HCT116 (cell line): Measurements from ENCODE around the gene GID4. TPM values are rescaled to one million over a fixed set of nuclear protein-coding genes. Genes with fewer than 3 reads are reported as not detected.

Source experiments
- ATAC-seq: fragments of 200-7000 bp; cut with Tn5 transposase; 2 replicates; pipeline ENCODE4 v1.9.1; 2020; ENCODE audit warnings: mild to moderate bottlenecking, moderate library complexity
- BruUV-seq: library from RNA; stranded (reverse); fragments of 400-500 nt; replicated peaks from 2 replicates; lab custom pipeline; 2021; lab: Mats Ljungman, UMichigan
- CTCF ChIA-PET: fragments of 300-600 bp; sonication (Branson Sonifier 250); formaldehyde crosslinking; loops from one replicate; lab custom pipeline; 2021; ENCODE audit warnings: antibody characterized with exemption; lab: Charles Lee
- POLR2A ChIA-PET: fragments of 300-600, 350-600 bp; sonication (Branson Sonifier 250); formaldehyde crosslinking; loops from one replicate; lab custom pipeline; 2021; ENCODE audit warnings: antibody characterized with exemption; lab: Charles Lee
- RAD21 ChIA-PET, 2 experiments: fragments of 300-600 bp; sonication (Branson Sonifier 250); formaldehyde crosslinking; loops; one replicate each; lab custom pipeline; 2023; ENCODE audit warnings: low total read pairs in 2 of 2; ENCODE audit not compliant: uncharacterized antibody in 2 of 2, unreplicated experiment in 2 of 2, low non-redundant PET in 1 of 2; lab: Charles Lee
- DNase-seq: peaks from one replicate; pipeline ENCODE4 v3.0.0-alpha.2; 2010; ENCODE audit warnings: low read depth, low spot score
- H2AFZ ChIP-seq: fragments of 200-600 bp; shearing (Covaris generic), sonication (generic); 2 replicates; pipeline ENCODE4 v1.6.1; 2017; ENCODE audit warnings: low read depth, mixed run types, mixed read lengths, antibody characterized with exemption, low read length; ENCODE audit not compliant: poor library complexity, severe bottlenecking
- H3K27ac ChIP-seq: 2 replicates; pipeline ENCODE4 v1.5.1; 2012; ENCODE audit warnings: low read depth, low read length
- H3K27me3 ChIP-seq: fragments of 200-600 bp; sonication (generic); 2 replicates; pipeline ENCODE4 v1.6.1; 2016; ENCODE audit warnings: mixed run types, low read length, mixed read lengths; ENCODE audit not compliant: insufficient read depth
- H3K36me3 ChIP-seq, 2 experiments: fragments of 200-500 bp in 1 of 2; fragments of 200-600 bp in 1 of 2; sonication (Bioruptor generic) in 1 of 2; sonication (generic) in 1 of 2; 2 replicates each; pipeline versions ENCODE4 v1.5.1 to v1.6.1; 2014 to 2016; ENCODE audit warnings: low read length in 2 of 2, inconsistent platforms in 1 of 2, mixed read lengths in 1 of 2, mixed run types in 1 of 2; ENCODE audit not compliant: insufficient read depth in 2 of 2, control insufficient read depth in 1 of 2
- H3K4me1 ChIP-seq, 2 experiments: fragments of 200-600 bp in 1 of 2; sonication (generic) in 1 of 2; 2 replicates each; pipeline versions ENCODE4 v1.5.1 to v1.6.1; 2012 to 2017; ENCODE audit warnings: low read length in 2 of 2, inconsistent platforms in 1 of 2, mild to moderate bottlenecking in 1 of 2, mixed read lengths in 1 of 2, mixed run types in 1 of 2, moderate library complexity in 1 of 2; ENCODE audit not compliant: insufficient read depth in 2 of 2, control insufficient read depth in 1 of 2
- H3K4me2 ChIP-seq: fragments of 200-600 bp; sonication (generic); 2 replicates; pipeline ENCODE4 v1.6.1; 2017; ENCODE audit warnings: mixed run types, low read length, mixed read lengths
- H3K4me3 ChIP-seq, 2 experiments: fragments of 200-600 bp in 1 of 2; sonication (generic) in 1 of 2; replicated peaks in 1 of 2; 2 replicates each; pipeline ENCODE4 v1.5.1; 2011 to 2016; ENCODE audit warnings: low read length in 2 of 2, control low read depth in 1 of 2, low read depth in 1 of 2, mild to moderate bottlenecking in 1 of 2, mixed read lengths in 1 of 2, mixed run types in 1 of 2
- H3K79me2 ChIP-seq: fragments of 200-600 bp; sonication (generic); 2 replicates; pipeline ENCODE4 v1.6.1; 2017; ENCODE audit warnings: mild to moderate bottlenecking, mixed run types, low read length, moderate library complexity, mixed read lengths; ENCODE audit not compliant: insufficient read depth
- H3K9ac ChIP-seq: fragments of 200-600 bp; sonication (generic); 2 replicates; pipeline ENCODE4 v1.6.1; 2016; ENCODE audit warnings: low read length, mixed read lengths
- H3K9me2 ChIP-seq: fragments of 200-600 bp; sonication (generic), shearing (Covaris generic); 2 replicates; pipeline ENCODE4 v1.6.1; 2017; ENCODE audit warnings: mixed run types, mild to moderate bottlenecking, moderate library complexity; ENCODE audit not compliant: insufficient read depth
- H3K9me3 ChIP-seq, 2 experiments: fragments of 200-500 bp in 1 of 2; fragments of 200-600 bp in 1 of 2; sonication (Bioruptor generic) in 1 of 2; sonication (generic) in 1 of 2; 2 replicates each; pipeline ENCODE4 v1.6.1; 2014 to 2017; ENCODE audit warnings: low read length in 2 of 2, mixed read lengths in 2 of 2, inconsistent platforms in 1 of 2, low read depth in 1 of 2, mild to moderate bottlenecking in 1 of 2, mixed run types in 1 of 2, moderate library complexity in 1 of 2; ENCODE audit not compliant: control insufficient read depth in 1 of 2, insufficient read depth in 1 of 2
- H4K20me1 ChIP-seq: fragments of 200-600 bp; sonication (generic), shearing (Covaris generic); 2 replicates; pipeline ENCODE4 v1.6.1; 2017; ENCODE audit warnings: mixed run types, mild to moderate bottlenecking, moderate library complexity; ENCODE audit not compliant: insufficient read depth
- CBX3 ChIP-seq: IDR thresholded peaks from 2 replicates; pipeline ENCODE4 v1.6.1; 2012; ENCODE audit warnings: low read depth
- CEBPB ChIP-seq: IDR thresholded peaks from 2 replicates; pipeline ENCODE4 v1.6.1; 2012; ENCODE audit warnings: low read depth
- CTCF ChIP-seq, 3 experiments: fragments of 200-600 bp in 1 of 3; sonication (generic) in 1 of 3; IDR thresholded peaks in 2 of 3; conservative IDR thresholded peaks in 1 of 3; 2 replicates each; pipeline ENCODE4 v1.5.1; 2012 to 2017; ENCODE audit warnings: low read depth in 2 of 3, low read length in 2 of 3, antibody characterized with exemption in 1 of 3, borderline replicate concordance in 1 of 3, control low read depth in 1 of 3, mild to moderate bottlenecking in 1 of 3, mixed read lengths in 1 of 3, mixed run types in 1 of 3, moderate library complexity in 1 of 3; ENCODE audit not compliant: insufficient read depth in 1 of 3
- EGR1 ChIP-seq: IDR thresholded peaks from 2 replicates; pipeline ENCODE4 v1.6.1; 2012; ENCODE audit warnings: low read depth
- ELF1 ChIP-seq: IDR thresholded peaks from 2 replicates; pipeline ENCODE4 v1.6.1; 2012; ENCODE audit warnings: low read depth, borderline replicate concordance
- EZH2phosphoT487 ChIP-seq: fragments of 200-600 bp; IDR thresholded peaks from 2 replicates; pipeline ENCODE4 v1.6.1; 2018; ENCODE audit warnings: antibody characterized with exemption, borderline replicate concordance
- FOSL1 ChIP-seq: IDR thresholded peaks from 2 replicates; pipeline ENCODE4 v1.6.1; 2012; ENCODE audit warnings: low read depth
- JUND ChIP-seq: IDR thresholded peaks from 2 replicates; pipeline ENCODE4 v1.6.1; 2012
- MAX ChIP-seq: IDR thresholded peaks from 2 replicates; pipeline ENCODE4 v1.6.1; 2012
- POLR2A ChIP-seq: IDR thresholded peaks from 2 replicates; pipeline ENCODE4 v1.7.0; 2011; ENCODE audit warnings: borderline replicate concordance; ENCODE audit not compliant: insufficient read depth, insufficient read length; ENCODE audit errors: extremely low read depth
- POLR2AphosphoS5 ChIP-seq: IDR thresholded peaks from 2 replicates; pipeline ENCODE4 v1.6.1; 2011; ENCODE audit warnings: mild to moderate bottlenecking, low read depth, low read length, moderate library complexity
- SIN3A ChIP-seq: IDR thresholded peaks from 2 replicates; pipeline ENCODE4 v1.6.1; 2012; ENCODE audit warnings: low read depth
- SP1 ChIP-seq: IDR thresholded peaks from 2 replicates; pipeline ENCODE4 v1.6.1; 2012; ENCODE audit warnings: low read depth
- SRF ChIP-seq: IDR thresholded peaks from 2 replicates; pipeline ENCODE4 v1.6.1; 2012; ENCODE audit warnings: low read depth
- TCF7L2 ChIP-seq: IDR thresholded peaks from 2 replicates; pipeline ENCODE4 v1.7.0; 2011; ENCODE audit warnings: borderline replicate concordance, inconsistent platforms; ENCODE audit not compliant: insufficient read depth, insufficient read length; ENCODE audit errors: extremely low read depth
- YY1 ChIP-seq: IDR thresholded peaks from 2 replicates; pipeline ENCODE4 v1.6.1; 2011; ENCODE audit warnings: low read length, low read depth, moderate library complexity, mild to moderate bottlenecking; ENCODE audit not compliant: insufficient replicate concordance; ENCODE audit errors: extremely low read depth
- ZBTB33 ChIP-seq: IDR thresholded peaks from 2 replicates; pipeline ENCODE4 v1.6.1; 2011; ENCODE audit warnings: mild to moderate bottlenecking, low read length, moderate library complexity; ENCODE audit not compliant: insufficient replicate concordance; ENCODE audit errors: extremely low read depth
- ZFX ChIP-seq: fragments of 450-650 bp; IDR thresholded peaks from 2 replicates; pipeline ENCODE4 v1.6.1; 2017
- intact Hi-C: fragments of 100-400 bp; cut with micrococcal nuclease; formaldehyde crosslinking; loops from 2 replicates; pipeline ENCODE4 v1.10.0; 2022
- total RNA-seq: library from RNA; stranded (reverse); gene quantifications from one replicate; pipeline ENCODE4 v1.2.1, GENCODE V29; 2021; ENCODE audit not compliant: unreplicated experiment

Gene GID4
- total RNA-seq, 1 experiment from 2014 or later: 10.8 TPM

GRCh38 chr17:18087610-18088491, 48.6 kb downstream of the GID4 start, which contains the start of gene DRG2:
DRG2 (plus strand) TSS chr17:18087948; CDS start chr17:18088024, 76 bp downstream.
- H3K36me3 ChIP-seq: peaks cover 4 to 5% of the 10 kb centered on the region in 2 experiments; a peak in 2 of 4 replicates
- peak within 1 kb of the TSS; percentile 48 for H3K27ac ChIP-seq
- H3K27me3 ChIP-seq: no peaks in the 10 kb centered on the region
- H4K20me1 ChIP-seq: no peaks in the 10 kb centered on the region
- peak within 1 kb of the TSS; percentile 98 to 100 for H3K4me3 ChIP-seq
- H2AFZ ChIP-seq: peak within 1 kb of the TSS; percentile 73
- H3K9me3 ChIP-seq: no peaks in the 10 kb centered on the region
- RAD21 ChIA-PET: no interaction called here
- TSS peak; percentile 74 for BruUV-seq
- CTCF ChIA-PET: no interaction called here
- peak within 1 kb of the TSS; percentile 91 for H3K4me2 ChIP-seq
- intact Hi-C loops: no loop called here
- TF ChIP-seq SIN3A (peak; percentile 88), CTCF (IDR thresholded peaks at IDR 0.05 in 2 of 3, conservative IDR thresholded peaks at IDR 0.05 in 1 of 3; ENCODE audit: borderline replicate concordance in 1 of 3, insufficient read depth in 1 of 3, low read depth in 2 of 3, low read length in 2 of 3) (no peak), FOSL1 (no peak), JUND (no peak), CBX3 (peak; percentile 99), EGR1 (peak; percentile 67), ZBTB33 (peak; percentile 85), ELF1 (peak; percentile 53; the same call in 1 of the 2 replicates), TCF7L2 (peak; percentile 58), CEBPB (no peak), MAX (peak; percentile 95), POLR2AphosphoS5 (peak; percentile 79), EZH2phosphoT487 (no peak), YY1 (peak; percentile 88), SP1 (peak; percentile 70; the same call in 1 of the 2 replicates), SRF (0 out of 2 replicates have a peak, but pooled peaks have one; percentile 75), ZFX (peak; percentile 72; the same call in 1 of the 2 replicates), POLR2A (peak; percentile 73)
- H3K4me1 ChIP-seq: peaks cover 8 to 22% of the 10 kb centered on the region in 2 experiments; a peak in 3 of 4 replicates
- peaks cover 27% of the 10 kb centered on the region for H3K79me2 ChIP-seq
- ATAC-seq (peak; percentile 95), DNase-seq (peak; percentile 83)
- POLR2A ChIA-PET: no interaction called here
- peak within 1 kb of the TSS; percentile 88 for H3K9ac ChIP-seq
- no peaks in the 10 kb centered on the region for H3K9me2 ChIP-seq
